HG02852 (cell line): ENCODE data around the gene CCT7.

Experiments
- ATAC-seq: cut with Tn5 transposase; IDR thresholded peaks from one replicate; pipeline ENCODE4 v1.9.1; 2021; ENCODE audit warnings: mild to moderate bottlenecking, moderate library complexity; ENCODE audit not compliant: unreplicated experiment

Gene CCT7

GRCh38 chr2:73225513-73226360 lies 8.4 kb upstream of the CCT7 start:
- no peak for ATAC-seq

DNA sequence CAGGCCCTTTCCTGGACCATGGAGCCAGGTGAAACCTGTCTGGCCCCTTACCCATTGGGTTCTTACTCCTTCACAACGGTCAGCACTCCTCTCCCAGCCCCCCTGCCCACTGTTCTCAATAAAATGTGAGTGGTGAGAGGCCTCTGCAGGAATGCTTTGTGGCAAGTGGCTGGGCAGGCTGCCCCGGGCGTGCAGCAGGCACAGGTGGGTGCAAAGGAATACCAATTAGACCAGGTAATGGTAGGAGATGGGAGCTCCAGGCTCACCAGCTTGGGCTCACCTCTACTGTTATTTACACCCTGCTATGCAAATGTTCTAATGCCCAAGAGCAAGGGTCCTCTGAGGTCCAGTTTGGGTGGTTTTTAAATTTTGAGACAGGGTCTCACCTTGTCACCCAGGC lies 7.0 kb upstream of the CCT7 start:
- no peak for ATAC-seq

- ATAC-seq: no peak
Observed at GRCh38 chr2:73228631-73229030, 5.5 kb upstream of the CCT7 start.

DNA sequence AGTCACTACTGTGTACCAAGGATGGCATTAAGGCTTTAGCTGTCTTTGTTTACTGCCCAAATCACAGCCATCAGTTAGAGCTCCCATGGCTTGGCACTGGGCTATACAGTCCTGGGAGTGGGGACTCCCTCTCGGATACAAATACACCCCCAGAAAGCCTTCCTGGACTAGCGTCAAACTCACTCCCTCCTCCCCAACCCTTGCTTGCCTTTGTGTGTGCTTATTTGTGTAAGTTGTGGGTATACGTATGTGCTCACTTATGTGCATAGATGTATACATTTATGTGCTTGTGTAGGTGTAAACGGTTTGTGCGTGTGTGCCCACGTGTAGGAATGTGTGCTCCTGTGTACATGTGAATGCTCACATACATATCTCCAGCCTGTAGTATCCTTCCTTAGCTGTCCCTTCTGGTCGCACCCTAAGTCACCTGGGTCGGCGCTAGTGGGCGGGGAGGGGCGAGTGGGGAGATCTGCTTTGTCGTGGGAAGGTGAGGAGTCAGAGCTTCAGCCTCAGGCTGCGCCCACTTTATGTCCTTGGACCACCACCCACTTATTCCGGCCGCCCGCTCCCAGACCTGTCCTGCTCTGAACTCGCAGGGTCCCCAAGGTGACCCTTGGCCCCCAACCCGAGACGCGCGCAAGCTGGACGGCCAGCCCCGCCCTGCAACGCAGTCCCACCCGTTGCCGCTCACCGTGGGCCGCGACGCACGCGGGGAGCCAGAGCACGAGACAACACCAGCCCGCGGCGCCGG lies 1.5 kb upstream of the CCT7 start:
- ATAC-seq: no peak

DNA sequence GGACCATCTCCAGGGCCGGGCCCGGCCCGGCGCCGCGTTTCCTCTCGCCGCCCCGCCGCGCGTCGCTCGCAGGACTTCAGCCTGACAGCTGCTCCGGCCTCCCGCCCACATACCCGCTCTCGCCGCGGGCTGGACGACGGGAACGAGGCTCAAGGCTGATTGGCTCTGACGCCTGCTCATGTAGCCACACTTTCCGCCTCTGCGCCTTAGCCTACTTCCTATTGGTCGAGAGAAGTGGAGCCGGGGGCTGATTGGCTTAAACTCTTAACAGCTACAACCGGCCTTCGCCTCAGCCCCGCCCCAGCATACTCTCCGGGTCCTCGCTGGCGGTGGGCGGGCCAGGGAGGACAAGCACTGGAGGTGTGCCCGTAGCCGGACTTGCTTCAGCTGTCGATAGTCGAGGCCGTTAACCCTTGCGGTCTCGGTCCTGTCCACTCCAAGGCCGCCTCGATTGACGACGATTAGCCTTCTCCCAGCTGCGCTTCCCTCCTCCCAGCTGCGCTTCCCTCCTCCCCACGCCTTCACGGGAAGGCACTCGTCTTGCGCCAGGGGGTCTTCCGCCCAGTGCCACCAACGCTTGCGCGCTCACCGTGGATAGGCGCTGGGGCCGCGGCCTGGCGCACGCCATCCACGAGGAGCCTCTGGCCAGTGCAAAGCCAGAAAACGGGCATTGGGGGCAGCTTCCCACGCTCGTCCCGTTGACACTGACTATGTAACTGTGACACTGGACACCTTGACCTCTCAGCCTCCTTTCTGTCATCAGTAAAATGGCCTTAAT lies 765 bp upstream of the CCT7 start, which contains the start of gene PRADC1:
Gene PRADC1 (minus strand): TSS at position 86 of the 778 bp plus-strand sequence. CDS start 79 bp downstream, at position 7.
- peak; percentile 90 for ATAC-seq

DNA sequence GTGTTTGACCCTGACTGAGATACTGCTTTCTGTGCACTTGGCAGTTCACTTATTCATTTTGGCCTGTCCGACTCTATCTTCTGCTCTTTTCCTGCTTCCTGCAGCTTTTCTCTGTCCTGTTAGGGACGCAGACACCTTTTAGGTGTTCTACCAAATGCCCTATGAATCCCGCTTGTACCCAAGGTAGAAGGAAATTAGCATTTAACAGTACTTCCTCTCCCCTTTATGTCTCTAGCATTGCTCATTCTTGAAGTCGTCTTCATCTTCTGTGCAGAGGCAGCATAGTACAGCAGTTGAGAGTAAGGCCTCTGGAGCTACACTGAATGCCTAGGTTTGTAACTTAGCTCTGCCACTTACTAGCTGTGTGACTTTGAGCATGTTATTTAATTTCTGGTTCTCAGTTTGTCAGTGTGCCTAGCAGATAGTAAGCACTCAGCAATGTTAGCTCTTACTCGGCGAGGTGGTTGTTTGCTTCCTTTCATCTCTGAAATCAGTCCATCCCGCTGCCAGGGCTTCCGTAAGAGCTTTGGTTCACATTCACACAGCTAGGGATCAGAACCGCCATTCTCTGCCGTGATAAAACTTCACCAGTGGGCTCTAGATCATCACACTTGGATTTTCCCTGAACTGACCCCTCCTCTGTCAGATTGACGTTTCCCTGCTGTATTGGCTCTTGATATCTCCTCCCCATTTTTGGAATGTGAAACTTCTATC lies 1.4 kb downstream of the CCT7 start:
- ATAC-seq: no peak

DNA sequence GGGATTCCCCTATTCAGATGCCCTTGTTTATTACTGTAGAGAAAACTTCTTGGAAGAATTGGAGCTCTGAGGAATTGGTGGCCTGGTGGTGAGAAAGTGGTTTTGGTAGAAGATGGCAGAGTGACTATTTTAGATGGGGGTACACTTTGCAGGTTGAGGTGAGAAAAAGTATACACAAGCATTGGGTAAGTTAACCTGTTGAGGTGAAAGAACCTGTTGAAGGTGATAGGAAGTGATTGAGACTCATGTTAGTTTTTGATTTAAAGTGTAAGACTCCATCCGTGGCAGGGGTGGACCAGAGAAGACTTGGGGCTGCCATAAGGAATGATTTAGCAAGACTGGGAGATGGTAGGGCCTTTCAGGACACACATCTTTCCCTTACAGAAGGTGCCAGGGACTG lies 3.1 kb downstream of the CCT7 start:
- ATAC-seq: no peak

GRCh38 chr2:73238149-73238548 lies 4.0 kb downstream of the CCT7 start:
- ATAC-seq: no peak

DNA sequence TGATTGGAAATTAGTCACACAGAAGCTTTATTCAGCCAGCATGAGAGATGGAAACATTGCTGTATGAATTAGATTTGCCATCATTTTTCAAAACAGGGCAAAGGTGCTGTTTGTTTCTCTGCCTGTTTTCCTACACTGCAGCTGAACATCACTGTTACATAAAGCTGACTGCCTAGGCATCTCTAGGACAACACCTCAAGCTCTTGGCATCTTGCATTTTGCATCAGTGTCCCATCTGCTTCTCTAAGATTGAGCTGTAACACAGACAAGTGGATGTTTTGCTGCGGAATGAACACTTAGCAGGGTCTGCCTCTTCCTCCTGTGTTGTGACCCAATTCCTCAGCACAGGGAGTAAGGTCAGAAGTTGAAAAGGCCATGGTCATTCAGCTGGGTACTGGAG lies 4.9 kb downstream of the CCT7 start:
- no peak for ATAC-seq

- ATAC-seq: no peak
Observed at GRCh38 chr2:73239776-73240175, 5.7 kb downstream of the CCT7 start.

GRCh38 chr2:73243884-73244570 lies 9.9 kb downstream of the CCT7 start:
- ATAC-seq: no peak

GRCh38 chr2:73244580-73244979 lies 10.5 kb downstream of the CCT7 start:
- ATAC-seq: no peak

- ATAC-seq: no peak
Observed at GRCh38 chr2:73246850-73247249, 12.7 kb downstream of the CCT7 start.

GRCh38 chr2:73249636-73250035 lies 15.5 kb downstream of the CCT7 start:
- ATAC-seq: no peak

DNA sequence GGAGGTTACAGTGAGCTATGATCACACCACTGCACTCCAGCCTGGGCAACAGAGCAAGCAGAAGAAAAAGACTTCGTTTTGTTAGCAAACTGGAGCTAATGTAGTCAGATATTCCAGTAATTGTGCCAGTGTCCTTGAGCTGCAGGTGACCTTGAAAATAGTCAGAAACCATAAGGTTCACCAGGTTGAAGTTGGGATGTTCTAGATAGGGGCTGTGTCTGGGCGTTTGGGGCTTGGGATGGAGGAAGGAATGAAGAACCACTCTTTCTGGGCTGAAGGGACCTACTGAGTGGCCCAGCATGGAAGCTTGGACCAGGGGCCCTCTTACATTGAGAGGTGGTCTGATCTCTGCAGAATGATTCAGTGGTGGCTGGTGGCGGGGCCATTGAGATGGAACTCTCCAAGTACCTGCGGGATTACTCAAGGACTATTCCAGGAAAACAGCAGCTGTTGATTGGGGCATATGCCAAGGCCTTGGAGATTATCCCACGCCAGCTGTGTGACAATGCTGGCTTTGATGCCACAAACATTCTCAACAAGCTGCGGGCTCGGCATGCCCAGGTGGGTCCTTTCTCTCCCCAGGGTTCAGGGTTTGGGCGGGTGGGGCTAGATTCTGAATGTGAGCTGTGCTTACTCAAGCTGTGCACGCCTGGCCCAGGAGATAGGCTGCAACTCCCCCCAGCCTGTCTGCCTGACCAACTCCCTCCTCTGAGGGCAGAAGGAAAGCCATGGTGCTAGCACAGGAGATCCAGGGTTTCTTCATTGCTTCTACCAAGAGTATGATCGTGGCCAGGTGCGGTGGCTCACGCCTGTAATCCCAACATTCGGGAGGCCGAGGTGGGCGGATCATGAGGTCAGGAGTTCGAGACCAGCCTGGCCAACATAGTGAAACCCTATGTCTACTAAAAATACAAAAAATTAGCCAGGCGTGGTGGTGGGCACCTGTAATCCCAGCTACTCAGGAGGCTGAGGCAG lies 17.1 kb downstream of the CCT7 start:
- ATAC-seq: no peak

- ATAC-seq: no peak
Observed at GRCh38 chr2:73252238-73253027, 18.3 kb downstream of the CCT7 start.

DNA sequence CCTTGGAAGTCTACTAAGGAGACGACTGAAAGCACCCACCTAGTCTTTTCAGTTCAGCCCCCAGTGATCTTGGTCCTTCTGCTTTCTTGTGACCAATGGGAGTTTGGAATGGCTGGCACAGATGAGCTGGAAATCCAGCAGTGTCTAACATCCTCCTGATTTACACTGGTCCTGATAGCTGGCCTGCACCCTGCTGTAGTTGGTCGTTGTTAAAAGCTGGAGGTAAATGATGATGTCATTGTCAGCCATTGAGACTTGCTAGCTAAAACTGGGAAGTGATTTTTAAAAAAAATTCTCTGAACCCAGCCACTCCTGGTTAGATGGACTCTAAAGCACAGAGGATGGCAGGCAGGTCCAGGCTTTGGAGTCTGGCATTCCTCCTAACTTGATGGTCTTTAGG lies 19.3 kb downstream of the CCT7 start:
- ATAC-seq: no peak

- no peak for ATAC-seq
Observed at GRCh38 chr2:73253901-73254300, 19.8 kb downstream of the CCT7 start.
